NCI-H226 (cell line): Measurements from ENCODE around the gene ANKDD1B.
A peak's percentile ranks its signal among the peaks of the same experiment; 100 is the strongest.

Source experiments
- DNase-seq: peaks from one replicate; pipeline ENCODE4 v3.0.0-alpha.2; 2015

ANKDD1B gene

DNA sequence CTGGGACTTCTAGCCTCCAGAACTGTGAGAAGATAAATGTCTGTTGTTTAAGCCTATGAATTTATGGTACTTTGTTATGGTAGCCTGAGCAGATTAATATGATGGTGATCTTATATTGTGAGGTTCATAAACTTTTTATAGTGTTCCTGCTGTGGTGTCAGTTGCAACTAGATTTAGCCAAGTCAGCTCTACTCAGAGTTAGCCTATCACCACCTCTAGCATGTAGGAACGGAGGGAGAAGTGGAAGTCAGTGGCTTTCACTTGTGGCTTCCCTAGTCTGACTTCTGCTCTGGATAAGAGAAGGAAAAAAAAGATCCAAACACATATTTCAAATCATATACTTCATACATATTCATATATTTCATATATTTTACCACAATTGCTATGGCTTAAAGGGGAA, 99.4 kb downstream of the ANKDD1B start:
- DNase-seq: no peak

DNA sequence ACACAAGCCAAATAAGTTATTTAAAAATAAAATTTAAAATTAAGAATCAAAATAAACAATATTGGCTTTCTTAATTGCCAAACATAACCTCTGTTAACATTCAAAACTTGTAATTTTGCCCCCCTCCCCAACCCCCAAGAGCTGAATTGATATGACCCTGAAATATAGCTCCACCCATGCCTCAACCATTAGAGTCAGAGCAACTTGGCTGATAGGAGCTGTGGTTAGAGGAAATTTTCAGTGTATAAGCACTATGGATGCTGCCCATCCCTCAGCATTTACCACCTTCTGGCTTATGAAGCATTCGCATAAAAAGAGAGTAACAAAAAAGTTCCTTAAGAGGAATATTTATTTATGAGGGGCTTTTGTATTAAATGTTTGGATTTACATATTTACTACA, 99.9 kb downstream of the ANKDD1B start:
- DNase-seq: no peak

DNA sequence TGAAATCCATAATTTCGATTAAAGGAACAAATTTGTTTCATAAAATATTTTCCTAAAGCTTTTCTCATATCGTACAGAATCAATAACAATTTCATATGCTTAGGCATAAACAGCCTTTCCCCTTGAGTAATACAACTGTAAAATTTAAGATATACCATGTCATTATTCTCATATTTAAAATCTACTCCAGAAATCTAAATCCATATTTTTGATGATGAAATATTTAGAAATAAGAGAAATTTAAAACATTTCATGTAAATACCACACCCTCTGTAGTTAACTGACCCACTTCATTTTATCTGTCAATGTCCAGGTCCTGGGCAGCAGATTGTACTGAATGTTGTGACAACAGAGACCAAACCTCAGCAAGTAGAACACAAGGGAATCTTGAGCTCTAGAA, 100.8 kb downstream of the ANKDD1B start:
- no peak for DNase-seq

DNA sequence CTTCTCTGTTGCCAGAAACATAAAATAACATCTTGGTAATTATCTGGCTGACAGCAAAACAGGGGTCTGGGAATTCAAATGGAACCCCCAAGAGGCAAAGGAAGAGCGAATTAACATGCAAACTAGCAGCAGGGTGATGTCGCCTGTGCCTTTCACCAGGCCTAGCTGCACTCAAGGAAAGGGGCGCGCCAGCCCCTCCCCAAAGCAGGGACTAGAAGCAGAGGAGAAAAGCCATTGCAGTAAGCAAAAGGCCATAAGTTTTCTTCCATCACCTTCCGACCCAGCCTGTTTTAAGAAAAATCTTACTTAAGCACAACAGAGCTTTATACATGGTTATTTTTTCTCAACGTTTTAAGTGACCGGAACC, 105.4 kb downstream of the ANKDD1B start:
- no peak for DNase-seq

DNA sequence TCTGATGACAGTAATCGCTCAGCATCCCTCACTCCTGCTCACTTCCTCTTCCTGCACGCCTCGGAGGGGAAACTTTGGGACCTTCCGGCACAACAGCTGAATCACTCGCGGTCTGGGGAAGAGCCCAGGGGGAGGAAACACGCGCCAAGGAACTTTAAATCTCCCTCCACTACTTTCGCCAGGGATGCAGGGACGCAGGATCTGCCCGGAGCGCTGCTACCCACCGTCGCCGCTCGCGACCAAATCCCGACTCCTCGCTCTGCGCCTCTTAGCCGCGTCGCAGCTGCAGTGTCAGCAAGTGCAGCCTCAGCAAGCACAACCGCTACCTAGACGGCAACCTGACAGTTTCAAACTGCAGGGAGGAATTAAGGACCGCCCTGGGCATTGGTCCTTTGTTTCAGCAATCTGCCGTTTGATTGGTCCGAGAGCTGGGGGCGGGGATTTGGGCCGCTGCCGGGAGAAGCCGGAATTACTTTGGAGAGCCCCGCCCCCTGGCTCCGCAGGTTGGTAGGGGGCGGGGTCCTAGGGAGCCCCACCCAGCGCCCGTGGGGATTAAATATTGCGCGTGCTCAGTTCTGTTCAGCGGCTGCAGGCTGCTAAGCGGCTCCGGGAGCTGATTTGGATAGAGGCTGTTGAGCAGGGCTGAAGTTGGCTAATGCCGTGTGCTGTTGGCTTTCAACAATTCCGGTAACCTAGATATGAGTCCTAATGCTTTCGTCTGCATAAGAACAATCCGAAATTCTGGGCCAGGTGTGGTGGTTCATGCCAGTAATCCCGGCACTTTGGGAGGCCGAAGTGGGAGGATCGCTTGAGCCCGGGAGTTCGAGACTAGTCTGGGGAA, 106.0 kb downstream of the ANKDD1B start, which contains the start of gene POC5:
Gene POC5, minus strand, starts transcription at position 356 of the 841 bp plus-strand sequence. CDS start 4,500 bp downstream, outside the sequence.
- peak; percentile 89 for DNase-seq

DNA sequence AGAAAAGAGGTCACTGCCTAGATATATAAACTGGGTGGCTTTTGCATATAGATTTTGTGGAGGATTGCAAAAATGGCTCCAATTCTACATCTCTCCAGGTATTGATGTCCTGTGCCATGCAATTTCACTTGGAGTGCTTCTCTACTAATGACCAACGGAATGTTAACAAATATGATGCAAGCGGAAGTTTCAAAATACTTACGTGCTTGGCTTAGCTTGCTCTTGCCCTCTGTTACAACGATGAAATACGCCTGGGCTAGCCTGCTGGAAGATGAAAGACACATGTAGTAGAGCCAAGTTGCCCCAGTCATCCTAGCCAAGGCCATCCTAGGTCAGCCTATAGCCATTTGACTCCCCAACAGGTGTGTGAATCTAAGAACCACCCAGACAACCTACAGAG, 109.6 kb downstream of the ANKDD1B start:
- no peak for DNase-seq
